IMR-90 (cell line): ENCODE results near the gene TRAF7. TPM values are rescaled to one million over a fixed set of nuclear protein-coding genes. Genes with fewer than 3 reads are reported as not detected.

Experiments
- ATAC-seq: fragments of 200-7000 bp; cut with Tn5 transposase; 2 replicates; pipeline ENCODE4 v1.9.1; 2020; ENCODE audit warnings: low read depth, mild to moderate bottlenecking, moderate library complexity
- BruUV-seq: library from RNA; stranded (reverse); fragments of 400-500 nt; replicated peaks from 2 replicates; lab custom pipeline; 2021; lab: Mats Ljungman, UMichigan
- CTCF ChIA-PET: fragments of 300-600 bp; formaldehyde crosslinking; extraction: SDS; loops from one replicate; lab custom pipeline; 2021; ENCODE audit warnings: antibody characterized with exemption; lab: Yijun Ruan, JAX
- POLR2A ChIA-PET: fragments of 300-600 bp; sonication (Branson Sonifier 250); formaldehyde crosslinking; loops from one replicate; lab custom pipeline; 2022; ENCODE audit warnings: antibody characterized with exemption; ENCODE audit not compliant: unreplicated experiment; lab: Charles Lee
- DNase-seq: peaks from one replicate; pipeline ENCODE4 v3.0.0; 2013
- H2AFZ ChIP-seq: replicated peaks from 2 replicates; pipeline ENCODE3; 2013; ENCODE audit warnings: low read length, mild to moderate bottlenecking; ENCODE audit not compliant: poor library complexity
- H2AK5ac ChIP-seq: 2 replicates; pipeline ENCODE4 v1.6.1; 2013; ENCODE audit warnings: low read depth, low read length, inconsistent platforms
- H2AK9ac ChIP-seq: replicated peaks from 2 replicates; pipeline ENCODE3; 2013; ENCODE audit warnings: mild to moderate bottlenecking, low read depth, low read length, moderate library complexity; ENCODE audit not compliant: poor library complexity
- H2BK120ac ChIP-seq: 2 replicates; pipeline ENCODE4 v1.6.1; 2013; ENCODE audit warnings: low read depth, low read length, inconsistent platforms
- H2BK15ac ChIP-seq: 3 replicates; pipeline ENCODE4 v1.6.1; 2013; ENCODE audit warnings: low read depth, low read length, inconsistent platforms
- H2BK20ac ChIP-seq: 2 replicates; pipeline ENCODE4 v1.6.1; 2013; ENCODE audit warnings: low read depth, mild to moderate bottlenecking, inconsistent platforms, low read length, moderate library complexity
- H2BK5ac ChIP-seq: 2 replicates; pipeline ENCODE4 v1.6.1; 2013; ENCODE audit warnings: mild to moderate bottlenecking, low read depth, low read length, inconsistent platforms; ENCODE audit not compliant: poor library complexity, severe bottlenecking
- H3K14ac ChIP-seq: replicated peaks from 2 replicates; pipeline ENCODE4 v1.6.1; 2013; ENCODE audit warnings: low read depth, low read length, inconsistent platforms
- H3K18ac ChIP-seq: 2 replicates; pipeline ENCODE4 v1.6.1; 2013; ENCODE audit warnings: low read depth, low read length, control low read depth
- H3K23ac ChIP-seq: 2 replicates; pipeline ENCODE4 v1.6.1; 2013; ENCODE audit warnings: low read depth, low read length, inconsistent platforms
- H3K27ac ChIP-seq: 2 replicates; pipeline ENCODE4 v1.5.1; 2013; ENCODE audit warnings: mild to moderate bottlenecking, control low read depth, low read length; ENCODE audit not compliant: insufficient read depth
- H3K27me3 ChIP-seq: 2 replicates; pipeline ENCODE4 v1.6.1; 2013; ENCODE audit warnings: low read length; ENCODE audit not compliant: control insufficient read depth, insufficient read depth
- H3K36me3 ChIP-seq: 2 replicates; pipeline ENCODE4 v1.6.1; 2013; ENCODE audit warnings: low read length, mixed read lengths; ENCODE audit not compliant: control insufficient read depth, insufficient read depth
- H3K4ac ChIP-seq: 2 replicates; pipeline ENCODE4 v1.6.1; 2013; ENCODE audit warnings: low read depth, low read length, inconsistent platforms
- H3K4me1 ChIP-seq: 2 replicates; pipeline ENCODE4 v1.6.1; 2013; ENCODE audit warnings: low read length, mixed read lengths; ENCODE audit not compliant: control insufficient read depth, insufficient read depth
- H3K4me2 ChIP-seq: 2 replicates; pipeline ENCODE4 v1.6.1; 2013; ENCODE audit warnings: low read depth, mild to moderate bottlenecking, control low read depth, low read length, moderate library complexity
- H3K4me3 ChIP-seq: 2 replicates; pipeline ENCODE4 v1.5.1; 2013; ENCODE audit warnings: low read depth, mild to moderate bottlenecking, control low read depth, low read length, moderate library complexity; ENCODE audit not compliant: insufficient read depth
- H3K56ac ChIP-seq: 2 replicates; pipeline ENCODE4 v1.6.1; 2013; ENCODE audit warnings: low read length, inconsistent platforms; ENCODE audit not compliant: insufficient read depth; ENCODE audit errors: extremely low read depth
- H3K79me1 ChIP-seq, 2 experiments: 2 replicates each; pipeline ENCODE4 v1.6.1; 2013; ENCODE audit warnings: low read length in 2 of 2, inconsistent platforms in 1 of 2, low read depth in 1 of 2
- H3K9ac ChIP-seq: 2 replicates; pipeline ENCODE4 v1.6.1; 2013; ENCODE audit warnings: low read depth, low read length, control low read depth
- H3K9me1 ChIP-seq: 2 replicates; pipeline ENCODE4 v1.6.1; 2013; ENCODE audit warnings: low read length, inconsistent platforms; ENCODE audit not compliant: insufficient read depth
- H3K9me3 ChIP-seq: 2 replicates; pipeline ENCODE4 v1.6.1; 2013; ENCODE audit warnings: low read length; ENCODE audit not compliant: control insufficient read depth, insufficient read depth
- H4K20me1 ChIP-seq: 2 replicates; pipeline ENCODE4 v1.6.1; 2013; ENCODE audit warnings: low read length, inconsistent platforms; ENCODE audit not compliant: insufficient read depth
- H4K5ac ChIP-seq: 2 replicates; pipeline ENCODE4 v1.6.1; 2013; ENCODE audit warnings: mild to moderate bottlenecking, low read depth, low read length, control low read depth
- H4K8ac ChIP-seq, 2 experiments: 2 replicates each; pipeline ENCODE4 v1.6.1; 2013; ENCODE audit warnings: low read depth in 2 of 2, low read length in 2 of 2, control low read depth in 1 of 2, inconsistent platforms in 1 of 2
- H4K91ac ChIP-seq: 2 replicates; pipeline ENCODE4 v1.6.1; 2013; ENCODE audit warnings: low read depth, low read length, inconsistent platforms; ENCODE audit not compliant: insufficient read depth
- MAZ ChIP-seq: IDR thresholded peaks from 2 replicates; pipeline ENCODE4 v1.6.1; 2012; ENCODE audit warnings: low read depth, mild to moderate bottlenecking, low read length, improper control_type of control experiment, moderate library complexity, borderline replicate concordance
- POLR2A ChIP-seq: IDR thresholded peaks from 2 replicates; pipeline ENCODE4 v1.6.1; 2012; ENCODE audit warnings: mild to moderate bottlenecking, low read depth, low read length
- RFX5 ChIP-seq: IDR thresholded peaks from 2 replicates; pipeline ENCODE4 v1.8.0; 2012; ENCODE audit warnings: low read depth, mild to moderate bottlenecking, low read length, moderate library complexity
- WGBS, 2 experiments: methylation state at CpG; one replicate each; pipeline versions ENCODE4 v1.1.5 to v1.1.7; 2013; ENCODE audit warnings: missing lambda C conversion rate in 2 of 2; ENCODE audit not compliant: insufficient read length in 1 of 2; ENCODE audit errors: extremely low coverage in 2 of 2; 5-methylcytosine and 5-hydroxymethylcytosine counted together
- dilution Hi-C: fragments of 300-500 bp; cut with HindIII; formaldehyde crosslinking; loops from one replicate; pipeline ENCODE4 v1.14.3; 2018; ENCODE audit warnings: low sequenced_read_pairs; ENCODE audit not compliant: unreplicated experiment
- in situ Hi-C: fragments of 300-500 bp; cut with MboI; formaldehyde crosslinking; loops from 3 replicates; pipeline ENCODE4 v1.14.3; 2019; ENCODE audit warnings: low sequenced_read_pairs, inconsistent platforms, mixed read lengths
- intact Hi-C: fragments of 100-400 bp; cut with micrococcal nuclease; formaldehyde crosslinking; loops from 2 replicates; pipeline ENCODE4 v1.10.0; 2022
- polyA plus RNA-seq, 3 experiments: library from polyadenylated mRNA; depleted of rRNA; stranded (reverse); fragments of >200 nt; gene quantifications; 2 replicates each; pipeline ENCODE4 v1.2.3, GENCODE V29; 2012; ENCODE audit warnings: low replicate concordance in 1 of 3
- total RNA-seq: library from RNA; depleted of rRNA; stranded (reverse); fragments of >200 nt; gene quantifications from 2 replicates; pipeline ENCODE4 v1.2.3, GENCODE V29; 2012

The TRAF7 gene
- total and polyA plus RNA-seq, 2 of the 4 experiments (the other 2 are of a cell fraction) = 29.6 to 52.6 TPM

GRCh38 chr16:2148714-2149629, 6.6 kb upstream of the TRAF7 start:
- no peak overlapping the region; the same call in 1 of the 2 replicates for H3K4ac ChIP-seq
- peaks cover 26% of the 10 kb centered on the region for H3K36me3 ChIP-seq
- H3K4me3 ChIP-seq = peak overlapping the region; percentile 49
- H3K9me1 ChIP-seq = peaks cover 10% of the 10 kb centered on the region
- no peak overlapping the region for H2AK9ac ChIP-seq
- dilution Hi-C loops (no loop called here), in situ Hi-C loops (no loop called here), intact Hi-C loops (no loop called here)
- H4K8ac ChIP-seq = no peak overlapping the region
- DNase-seq (no peak), ATAC-seq (peak; percentile 17)
- H3K4me2 ChIP-seq = peak overlapping the region; percentile 70
- no peak overlapping the region; the same call in 1 of the 2 replicates for H3K27ac ChIP-seq
- ChIA-PET CTCF (no interaction called here), POLR2A (no interaction called here)
- no peak overlapping the region for H3K14ac ChIP-seq
- H3K27me3 ChIP-seq = no peaks in the 10 kb centered on the region
- H3K56ac ChIP-seq = no peak overlapping the region
- H2AFZ ChIP-seq = peak overlapping the region; percentile 91
- H2BK20ac ChIP-seq = no peak overlapping the region
- TF ChIP-seq POLR2A (peak; percentile 17; the same call in 1 of the 2 replicates), MAZ (0 out of 2 replicates have a peak, but pooled peaks have one; percentile 2), RFX5 (no peak)
- peaks cover 40% of the 10 kb centered on the region for H3K4me1 ChIP-seq
- BruUV-seq = no TSS peak
- no peak overlapping the region for H2BK5ac ChIP-seq
- no peak overlapping the region for H2BK120ac ChIP-seq
- peak overlapping the region; percentile 32; the same call in 1 of the 2 replicates for H3K23ac ChIP-seq
- H4K5ac ChIP-seq = no peak overlapping the region
- H2AK5ac ChIP-seq = no peak overlapping the region
- H3K9ac ChIP-seq = no peak overlapping the region
- no peak overlapping the region for H3K18ac ChIP-seq
- H3K9me3 ChIP-seq = no peaks in the 10 kb centered on the region
- WGBS, 2 experiments = 0% methylated on average over 14 of the region's 62 CpGs; no CpG with 5 or more reads in 1 of the 2 experiments
- H3K79me1 ChIP-seq = peaks cover 11 to 54% of the 10 kb centered on the region in 2 experiments; a peak in 3 of 4 replicates
- no peak overlapping the region for H2BK15ac ChIP-seq
- H4K20me1 ChIP-seq = peaks cover 63% of the 10 kb centered on the region
- no peak overlapping the region for H4K91ac ChIP-seq
